Stimulated activated CD4-positive, alpha-beta T cell treated with anti-CD3 and anti-CD28 coated beads, TNF-alpha, amount 100 ng/mL, for 1 hour (primary cell): Measurements from ENCODE around the gene LRRC27.
"Not testable (repeated sequence)": the region's sequence is repeated elsewhere in the genome, so short reads cannot be mapped to it uniquely, and the experiment has no call there.

Experiments
- DNase-seq, 3 donors: peaks; one replicate each; pipeline ENCODE4 v3.0.0-alpha.2; 2020; ENCODE audit warnings: low read depth in 3 of 3, low spot score in 1 of 3

The LRRC27 gene

GRCh38 chr10:132373241-132373955, 41.4 kb downstream of the LRRC27 start:
- DNase-seq, result no peak

GRCh38 chr10:132374176-132374575, 42.2 kb downstream of the LRRC27 start:
- no peak for DNase-seq

- no peak for DNase-seq
Measured at GRCh38 chr10:132374612-132375011, 42.6 kb downstream of the LRRC27 start.

- DNase-seq, result no peak
Measured at GRCh38 chr10:132375116-132375794, 43.3 kb downstream of the LRRC27 start.

GRCh38 chr10:132375795-132376297, 43.9 kb downstream of the LRRC27 start:
- no peak for DNase-seq

- DNase-seq, result no peak
Measured at GRCh38 chr10:132376394-132376851, 44.4 kb downstream of the LRRC27 start.

GRCh38 chr10:132377326-132377725, 45.3 kb downstream of the LRRC27 start:
- DNase-seq, result no peak

- not testable (repeated sequence) for DNase-seq
Measured at GRCh38 chr10:132379026-132379425, 47.0 kb downstream of the LRRC27 start.

- DNase-seq, result not testable (repeated sequence)
Measured at GRCh38 chr10:132380986-132381385, 49.0 kb downstream of the LRRC27 start.

- DNase-seq, result no peak
Measured at GRCh38 chr10:132381741-132382140, 49.7 kb downstream of the LRRC27 start.

- DNase-seq, result no peak
Measured at GRCh38 chr10:132382231-132382922, 50.4 kb downstream of the LRRC27 start.

- DNase-seq, result no peak
Measured at GRCh38 chr10:132383101-132383500, 51.1 kb downstream of the LRRC27 start.

- no peak for DNase-seq
Measured at GRCh38 chr10:132383751-132384196, 51.8 kb downstream of the LRRC27 start.

- DNase-seq, result no peak
Measured at GRCh38 chr10:132384618-132385388, 52.8 kb downstream of the LRRC27 start.

GRCh38 chr10:132385389-132385667, 53.3 kb downstream of the LRRC27 start:
- DNase-seq, result no peak

- no peak for DNase-seq
Measured at GRCh38 chr10:132385721-132386418, 53.9 kb downstream of the LRRC27 start.

- no peak for DNase-seq
Measured at GRCh38 chr10:132386419-132386831, 54.4 kb downstream of the LRRC27 start.

GRCh38 chr10:132386896-132387295, 54.9 kb downstream of the LRRC27 start:
- DNase-seq, result not testable (repeated sequence)

- peak; percentile 50 to 72 (median 67) for DNase-seq
Measured at GRCh38 chr10:132387764-132388210, 55.8 kb downstream of the LRRC27 start.

- no peak for DNase-seq
Measured at GRCh38 chr10:132388891-132389432, 57.0 kb downstream of the LRRC27 start.
